ENCODE measurements around the gene BRD3. TPM values are rescaled to one million over a fixed set of nuclear protein-coding genes. Genes with fewer than 3 reads are reported as not detected.

The BRD3 gene
- total and polyA plus RNA-seq, 2 of the 8 experiments (the other 6 are each of a cell fraction or from before 2014, with no cell fraction given) = 31.0 to 82.7 TPM

DNA sequence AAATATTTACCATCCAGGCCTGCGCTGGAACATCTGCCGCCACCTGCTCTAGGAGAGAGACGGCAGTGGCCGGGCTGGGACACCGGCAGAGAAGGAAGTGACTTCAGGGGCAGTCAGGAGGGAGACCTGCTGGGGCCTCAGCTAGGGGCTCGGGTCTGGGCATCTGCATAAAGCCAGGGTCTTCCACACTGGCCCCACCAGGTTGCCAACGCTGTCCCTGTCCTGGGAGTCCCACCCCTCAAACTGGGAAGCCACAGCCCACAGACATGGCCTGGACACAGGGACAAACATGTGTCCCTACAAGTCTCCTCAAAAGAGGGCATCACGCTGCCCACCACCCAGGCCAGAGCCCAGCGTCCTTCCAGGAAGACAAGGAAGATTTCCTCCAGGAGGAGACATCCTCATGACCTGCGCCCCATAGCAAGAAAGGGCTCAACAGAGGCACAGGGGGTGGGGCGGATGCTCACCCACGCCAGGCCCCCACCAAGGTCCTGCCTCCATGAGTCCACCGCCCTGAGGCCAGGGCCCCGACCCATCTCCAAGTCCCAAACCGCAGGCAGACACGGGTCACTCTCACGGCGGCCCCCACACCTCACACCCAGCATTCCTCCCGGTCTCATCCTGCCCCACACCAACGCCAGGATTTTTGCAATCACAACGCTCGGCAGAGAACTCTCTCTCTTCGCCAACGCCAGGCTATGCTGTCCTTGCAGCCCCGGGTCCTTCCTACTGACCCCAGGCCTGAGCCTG lies 84.7 kb downstream of the BRD3 start:
- H4K8ac ChIP-seq (ENCODE audit: extremely low read depth, insufficient read depth, low read length) = peak overlapping the region; percentile 74
- H3K79me2 ChIP-seq (ENCODE audit: control insufficient read depth in 1 of 2, insufficient read depth in 2 of 2, low read length in 2 of 2) = peaks cover 11 to 97% of the 10 kb centered on the region in 2 experiments; a peak in 3 of 4 replicates
- H2AK5ac ChIP-seq (ENCODE audit: low read depth, low read length) = no peak overlapping the region
- H3K27ac ChIP-seq (ENCODE audit: low read depth, low read length) = no peak overlapping the region
- H3K79me1 ChIP-seq (ENCODE audit: low read depth, low read length) = peaks cover 18% of the 10 kb centered on the region
- POLR2A ChIA-PET (ENCODE audit: partially characterized antibody) = no interaction called here
- H4K91ac ChIP-seq (replicated peaks; ENCODE audit: insufficient read length, low read length) = no peak overlapping the region
- FAIRE-seq = no peak
- no peaks in the 10 kb centered on the region for H3K27me3 ChIP-seq (replicated peaks in 1 of 4; ENCODE audit: control insufficient read depth in 3 of 4, extremely low read depth in 1 of 4, insufficient read depth in 3 of 4, low read length in 3 of 4)
- no peak overlapping the region for H3K23ac ChIP-seq (ENCODE audit: insufficient read length)
- H2BK15ac ChIP-seq (ENCODE audit: low read length) = no peak overlapping the region
- H2AFZ ChIP-seq (ENCODE audit: low read length) = no peak overlapping the region
- H2BK12ac ChIP-seq (ENCODE audit: low read depth, low read length) = no peak overlapping the region
- peaks cover 39 to 49% of the 10 kb centered on the region in 2 experiments for H4K20me1 ChIP-seq (replicated peaks in 1 of 2; ENCODE audit: control insufficient read depth in 1 of 2, insufficient read depth in 2 of 2, low read length in 2 of 2)
- H3K4ac ChIP-seq (replicated peaks; ENCODE audit: insufficient read length, low read depth, low read length) = peak overlapping the region; percentile 69
- H3K23me2 ChIP-seq (ENCODE audit: low read depth, low read length) = no peaks in the 10 kb centered on the region
- H3K36me3 ChIP-seq (ENCODE audit: control insufficient read depth in 2 of 4, insufficient read depth in 4 of 4, low read length in 3 of 4) = no peaks in the 10 kb centered on the region
- no peak overlapping the region for H3K18ac ChIP-seq (ENCODE audit: extremely low read depth, low read length)
- H3K9ac ChIP-seq (replicated peaks in 1 of 4; ENCODE audit: extremely low read depth in 1 of 4, low read depth in 3 of 4, low read length in 3 of 4) = no peak overlapping the region; a peak in 1 of 7 replicates
- no peaks in the 10 kb centered on the region for H3K9me3 ChIP-seq (ENCODE audit: insufficient read depth in 2 of 2, low read depth in 1 of 2, low read length in 1 of 2)
- H2BK120ac ChIP-seq (replicated peaks; ENCODE audit: low read depth, low read length) = no peak overlapping the region
- H3K56ac ChIP-seq (replicated peaks; ENCODE audit: insufficient read length, low read depth, low read length) = no peak overlapping the region
- H3K14ac ChIP-seq (ENCODE audit: insufficient read length) = no peak overlapping the region
- no peak overlapping the region for H2BK20ac ChIP-seq (ENCODE audit: low read length)
- no peak overlapping the region for H4K5ac ChIP-seq (ENCODE audit: insufficient read length, low read depth, low read length)
- H3K4me1 ChIP-seq (replicated peaks in 1 of 4; ENCODE audit: control insufficient read depth in 3 of 4, insufficient read depth in 4 of 4, low read length in 3 of 4) = peaks cover 0 to 16% (median 8%) of the 10 kb centered on the region in 4 experiments; a peak in 5 of 7 replicates
- WGBS, 2 experiments (ENCODE audit: extremely low coverage in 1 of 2, insufficient coverage in 1 of 2, insufficient read length in 1 of 2, insufficient replicate concordance in 2 of 2, low coverage in 1 of 2, low lambda C conversion rate in 2 of 2, missing lambda C conversion rate in 1 of 2) = 93% methylated on average over 21 of the region's 25 CpGs; no CpG with 5 or more reads in 1 of the 2 experiments
- no peak overlapping the region for H3K4me3 ChIP-seq (ENCODE audit: extremely low read depth in 1 of 4, insufficient read depth in 2 of 4, low read depth in 3 of 4, low read length in 4 of 4)
- CTCF ChIA-PET (ENCODE audit: partially characterized antibody) = interaction anchor here (0.9 to 3.7 kb wide), 2 partner anchors 11 to 190 kb away, joined by 3 to 21 read pairs; no protein-coding TSS in a partner anchor
- DNase-seq (ENCODE audit: low read depth in 1 of 2, low spot score in 2 of 2) = no peak
- no peak overlapping the region for H2BK5ac ChIP-seq (ENCODE audit: low read depth, low read length)
- H3K4me2 ChIP-seq (ENCODE audit: insufficient read depth in 1 of 2, low read depth in 2 of 2, low read length in 2 of 2) = no peak overlapping the region
- TF ChIP-seq RFX5 (IDR thresholded peaks at IDR 0.05; ENCODE audit: borderline replicate concordance, low read depth, low read length) = no peak
- no peak for TF ChIP-seq MAFK (IDR thresholded peaks at IDR 0.05; ENCODE audit: low read depth, low read length)
- TF ChIP-seq MAX (IDR thresholded peaks at IDR 0.05) = no peak
- no peak for TF ChIP-seq ZNF274 (IDR thresholded peaks at IDR 0.05; ENCODE audit: borderline replicate concordance, extremely low read depth, low read length)
- TF ChIP-seq CREB1 (IDR thresholded peaks at IDR 0.05) = no peak
- no peak for TF ChIP-seq GTF2F1 (IDR thresholded peaks at IDR 0.05; ENCODE audit: borderline replicate concordance, low read depth, low read length)
- no peak for TF ChIP-seq CBX5 (IDR thresholded peaks at IDR 0.05; ENCODE audit: low read depth, low read length)
- TF ChIP-seq NANOG (IDR thresholded peaks at IDR 0.05; ENCODE audit: insufficient read depth, low read depth, low read length, poor library complexity, severe bottlenecking) = no peak
- TF ChIP-seq JUN (IDR thresholded peaks at IDR 0.05; ENCODE audit: low read depth, low read length) = no peak
- no peak for TF ChIP-seq POLR2AphosphoS5 (IDR thresholded peaks at IDR 0.05; ENCODE audit: low read depth, low read length)
- no peak for TF ChIP-seq GABPA (IDR thresholded peaks at IDR 0.05; ENCODE audit: borderline replicate concordance, insufficient read depth, low read length)
- TF ChIP-seq SP1 (IDR thresholded peaks at IDR 0.05; ENCODE audit: low read depth, low read length) = no peak
- no peak for TF ChIP-seq POU5F1 (IDR thresholded peaks at IDR 0.05; ENCODE audit: low read depth, low read length)
- no peak for TF ChIP-seq CHD1 (IDR thresholded peaks at IDR 0.05; ENCODE audit: low read depth, low read length)
